Measurements from ENCODE around the gene MPP1.

The MPP1 gene

GRCh38 chrX:154779261-154779660, 26.0 kb downstream of the MPP1 start:
- Histone ChIP-seq H3K9me2 (replicated peaks; ENCODE audit: low read depth, low read length) (no peaks in the 10 kb centered on the region), H3K36me3 (ENCODE audit: insufficient read depth, low read length) (peaks cover 35% of the 10 kb centered on the region; the same call in 1 of the 2 replicates), H3K9me3 (ENCODE audit: insufficient read depth, low read depth, low read length) (no peaks in the 10 kb centered on the region), H3F3A (ENCODE audit: low read depth) (no peaks in the 10 kb centered on the region), H3K79me2 (ENCODE audit: insufficient read depth, low read length) (no peaks in the 10 kb centered on the region), H4K20me1 (ENCODE audit: insufficient read depth, low read length, poor library complexity, severe bottlenecking) (no peaks in the 10 kb centered on the region), H3K9ac (ENCODE audit: low read depth, low read length, poor library complexity, severe bottlenecking) (no peak overlapping the region), H3K4me2 (ENCODE audit: low read depth, low read length, poor library complexity, severe bottlenecking) (no peak overlapping the region), H2AFZ (ENCODE audit: low read length) (no peak overlapping the region), H3K4me3 (ENCODE audit: low read length, poor library complexity, severe bottlenecking) (no peak overlapping the region), H3K27me3 (ENCODE audit: insufficient read depth, low read length, poor library complexity, severe bottlenecking) (no peaks in the 10 kb centered on the region), H3K4me1 (ENCODE audit: insufficient read depth, low read length, poor library complexity, severe bottlenecking) (peaks cover 6% of the 10 kb centered on the region)
- TF ChIP-seq CTCF (conservative IDR thresholded peaks at IDR 0.05; ENCODE audit: low read length) = no peak
- no peak for TF ChIP-seq EZH2phosphoT487 (IDR thresholded peaks at IDR 0.05; ENCODE audit: borderline replicate concordance)

- no peaks in the 10 kb centered on the region for H3K79me2 ChIP-seq (ENCODE audit: insufficient read depth, low read length)
- H3K4me3 ChIP-seq (ENCODE audit: low read length, poor library complexity, severe bottlenecking) = no peak overlapping the region
- H3K4me2 ChIP-seq (ENCODE audit: low read depth, low read length, poor library complexity, severe bottlenecking) = no peak overlapping the region
- no peaks in the 10 kb centered on the region for H3F3A ChIP-seq (ENCODE audit: low read depth)
- H3K9me3 ChIP-seq (ENCODE audit: insufficient read depth, low read depth, low read length) = no peaks in the 10 kb centered on the region
- no peak overlapping the region for H2AFZ ChIP-seq (ENCODE audit: low read length)
- no peaks in the 10 kb centered on the region for H3K9me2 ChIP-seq (replicated peaks; ENCODE audit: low read depth, low read length)
- peaks cover 53% of the 10 kb centered on the region; the same call in 1 of the 2 replicates for H3K36me3 ChIP-seq (ENCODE audit: insufficient read depth, low read length)
- no peaks in the 10 kb centered on the region for H3K27me3 ChIP-seq (ENCODE audit: insufficient read depth, low read length, poor library complexity, severe bottlenecking)
- H3K9ac ChIP-seq (ENCODE audit: low read depth, low read length, poor library complexity, severe bottlenecking) = no peak overlapping the region
- no peaks in the 10 kb centered on the region for H3K4me1 ChIP-seq (ENCODE audit: insufficient read depth, low read length, poor library complexity, severe bottlenecking)
- no peak for TF ChIP-seq EZH2phosphoT487 (IDR thresholded peaks at IDR 0.05; ENCODE audit: borderline replicate concordance)
- H4K20me1 ChIP-seq (ENCODE audit: insufficient read depth, low read length, poor library complexity, severe bottlenecking) = peaks cover 4% of the 10 kb centered on the region
Measured at GRCh38 chrX:154776753-154777152, 28.5 kb downstream of the MPP1 start.

GRCh38 chrX:154775419-154776349, 29.6 kb downstream of the MPP1 start:
- no peak for TF ChIP-seq CTCF (conservative IDR thresholded peaks at IDR 0.05; ENCODE audit: low read length)
- no peak for TF ChIP-seq EZH2phosphoT487 (IDR thresholded peaks at IDR 0.05; ENCODE audit: borderline replicate concordance)
- Histone ChIP-seq H3K9me3 (ENCODE audit: insufficient read depth, low read depth, low read length) (no peaks in the 10 kb centered on the region), H4K20me1 (ENCODE audit: insufficient read depth, low read length, poor library complexity, severe bottlenecking) (peaks cover 4% of the 10 kb centered on the region), H3K79me2 (ENCODE audit: insufficient read depth, low read length) (peaks cover 4% of the 10 kb centered on the region; the same call in 1 of the 2 replicates), H3F3A (ENCODE audit: low read depth) (no peaks in the 10 kb centered on the region), H3K9me2 (replicated peaks; ENCODE audit: low read depth, low read length) (no peaks in the 10 kb centered on the region), H3K4me2 (ENCODE audit: low read depth, low read length, poor library complexity, severe bottlenecking) (no peak overlapping the region), H3K4me1 (ENCODE audit: insufficient read depth, low read length, poor library complexity, severe bottlenecking) (no peaks in the 10 kb centered on the region), H3K27me3 (ENCODE audit: insufficient read depth, low read length, poor library complexity, severe bottlenecking) (no peaks in the 10 kb centered on the region), H3K9ac (ENCODE audit: low read depth, low read length, poor library complexity, severe bottlenecking) (no peak overlapping the region), H3K4me3 (ENCODE audit: low read length, poor library complexity, severe bottlenecking) (no peak overlapping the region), H3K36me3 (ENCODE audit: insufficient read depth, low read length) (peaks cover 59% of the 10 kb centered on the region; the same call in 1 of the 2 replicates), H2AFZ (ENCODE audit: low read length) (no peak overlapping the region)

Measured in Loucy (cell line).